ENCODE results near the gene ANKDD1B.
"Not testable (repeated sequence)": the region's sequence is repeated elsewhere in the genome, so short reads cannot be mapped to it uniquely, and the experiment has no call there.

Gene ANKDD1B

DNA sequence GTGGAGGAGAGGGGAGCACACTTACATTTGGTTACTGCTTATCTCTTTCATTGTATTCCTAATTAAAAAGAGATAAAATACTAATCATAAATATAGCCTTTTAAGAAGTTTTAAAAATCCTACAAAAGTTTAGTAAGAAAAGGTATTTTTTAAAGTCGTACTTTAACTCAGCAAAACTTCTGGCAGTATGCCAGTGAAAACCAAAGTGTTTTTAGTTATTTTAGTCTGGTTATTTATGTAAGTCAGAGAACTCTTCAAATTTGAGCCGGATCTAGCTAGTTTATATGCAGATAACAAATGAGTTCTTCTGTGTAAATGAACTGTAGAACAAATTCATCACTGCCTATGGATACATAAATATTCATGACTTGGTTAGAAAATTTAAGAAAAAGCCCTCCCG lies 36.5 kb upstream of the ANKDD1B start:
- Histone ChIP-seq H3K27me3 (replicated peaks; ENCODE audit: insufficient read depth, low read length) (no peaks in the 10 kb centered on the region), H4K20me1 (ENCODE audit: insufficient read depth, low read length) (no peaks in the 10 kb centered on the region), H3K79me2 (ENCODE audit: low read length) (no peaks in the 10 kb centered on the region), H3K36me3 (replicated peaks; ENCODE audit: insufficient read depth, low read length) (no peaks in the 10 kb centered on the region; the same call in 1 of the 2 replicates), H3K4me2 (ENCODE audit: low read depth, low read length) (no peak overlapping the region), H3K9me3 (replicated peaks; ENCODE audit: insufficient read depth, low read length) (no peaks in the 10 kb centered on the region), H2AFZ (ENCODE audit: low read length) (no peak overlapping the region), H3K9me2 (replicated peaks; ENCODE audit: insufficient read depth, low read length) (no peaks in the 10 kb centered on the region), H3K27ac (ENCODE audit: low read length) (no peak overlapping the region), H3K9ac (ENCODE audit: low read length) (no peak overlapping the region), H3K4me1 (ENCODE audit: low read length) (peaks cover 10% of the 10 kb centered on the region), H3K4me3 (ENCODE audit: low read length) (no peak overlapping the region), H3F3A (ENCODE audit: insufficient read depth, low read length) (no peaks in the 10 kb centered on the region)
- no peak for DNase-seq
- no peak for TF ChIP-seq EZH2 (optimal IDR thresholded peaks at IDR 0.05; ENCODE audit: low read depth, low read length)

DNA sequence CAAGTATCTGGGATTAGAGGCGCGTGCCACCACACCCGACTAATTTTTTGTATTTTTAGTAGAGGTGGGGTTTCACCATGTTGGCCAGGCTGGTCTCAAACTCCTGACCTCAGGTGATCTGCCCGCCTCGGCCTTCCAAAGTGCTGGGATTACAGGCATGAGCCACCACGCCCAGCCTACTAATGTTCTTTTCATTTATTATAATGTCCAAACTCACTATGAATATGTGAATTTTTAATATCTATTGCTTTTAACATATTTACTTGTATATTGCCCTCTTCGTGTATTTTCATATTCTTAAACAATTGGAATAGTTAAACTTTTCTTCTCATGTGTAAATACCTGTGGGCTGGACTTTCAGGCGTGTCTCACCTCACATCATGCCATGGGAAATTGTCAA lies 33.0 kb upstream of the ANKDD1B start:
- H3F3A ChIP-seq (ENCODE audit: insufficient read depth, low read length); H3K4me1 ChIP-seq (ENCODE audit: low read length); H3K9me3 ChIP-seq (replicated peaks; ENCODE audit: insufficient read depth, low read length); H4K20me1 ChIP-seq (ENCODE audit: insufficient read depth, low read length); DNase-seq; H3K9me2 ChIP-seq (replicated peaks; ENCODE audit: insufficient read depth, low read length); H3K4me3 ChIP-seq (ENCODE audit: low read length); H3K36me3 ChIP-seq (replicated peaks; ENCODE audit: insufficient read depth, low read length); H2AFZ ChIP-seq (ENCODE audit: low read length); H3K4me2 ChIP-seq (ENCODE audit: low read depth, low read length); H3K9ac ChIP-seq (ENCODE audit: low read length); H3K27me3 ChIP-seq (replicated peaks; ENCODE audit: insufficient read depth, low read length); H3K79me2 ChIP-seq (ENCODE audit: low read length); H3K27ac ChIP-seq (ENCODE audit: low read length): not testable (repeated sequence)

DNA sequence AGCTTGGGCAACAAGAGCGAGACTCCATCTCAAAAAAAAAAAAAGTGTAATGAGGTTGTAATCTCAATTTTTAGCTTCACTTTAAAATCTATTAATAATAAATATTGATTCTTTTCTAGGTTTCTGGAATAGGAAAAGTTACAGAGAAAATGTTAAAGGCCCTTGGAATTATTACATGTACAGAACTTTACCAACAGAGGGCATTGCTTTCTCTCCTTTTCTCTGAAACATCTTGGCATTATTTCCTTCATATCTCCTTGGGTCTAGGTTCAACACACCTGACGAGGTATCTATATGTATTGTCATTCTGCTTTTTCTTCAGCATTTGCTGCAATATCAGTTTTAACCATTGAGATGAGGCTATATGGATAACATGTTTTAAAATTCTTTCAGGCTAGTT lies 26.6 kb upstream of the ANKDD1B start:
- no peak overlapping the region for H3K4me2 ChIP-seq (ENCODE audit: low read depth, low read length)
- no peak for DNase-seq
- no peaks in the 10 kb centered on the region for H3K27me3 ChIP-seq (replicated peaks; ENCODE audit: insufficient read depth, low read length)
- H4K20me1 ChIP-seq (ENCODE audit: insufficient read depth, low read length), result no peaks in the 10 kb centered on the region
- no peaks in the 10 kb centered on the region for H3F3A ChIP-seq (ENCODE audit: insufficient read depth, low read length)
- H2AFZ ChIP-seq (ENCODE audit: low read length), result no peak overlapping the region
- H3K4me3 ChIP-seq (ENCODE audit: low read length), result no peak overlapping the region
- H3K9me2 ChIP-seq (replicated peaks; ENCODE audit: insufficient read depth, low read length), result no peaks in the 10 kb centered on the region
- H3K9ac ChIP-seq (ENCODE audit: low read length), result no peak overlapping the region
- H3K36me3 ChIP-seq (replicated peaks; ENCODE audit: insufficient read depth, low read length), result no peaks in the 10 kb centered on the region
- TF ChIP-seq, protein P1, sequence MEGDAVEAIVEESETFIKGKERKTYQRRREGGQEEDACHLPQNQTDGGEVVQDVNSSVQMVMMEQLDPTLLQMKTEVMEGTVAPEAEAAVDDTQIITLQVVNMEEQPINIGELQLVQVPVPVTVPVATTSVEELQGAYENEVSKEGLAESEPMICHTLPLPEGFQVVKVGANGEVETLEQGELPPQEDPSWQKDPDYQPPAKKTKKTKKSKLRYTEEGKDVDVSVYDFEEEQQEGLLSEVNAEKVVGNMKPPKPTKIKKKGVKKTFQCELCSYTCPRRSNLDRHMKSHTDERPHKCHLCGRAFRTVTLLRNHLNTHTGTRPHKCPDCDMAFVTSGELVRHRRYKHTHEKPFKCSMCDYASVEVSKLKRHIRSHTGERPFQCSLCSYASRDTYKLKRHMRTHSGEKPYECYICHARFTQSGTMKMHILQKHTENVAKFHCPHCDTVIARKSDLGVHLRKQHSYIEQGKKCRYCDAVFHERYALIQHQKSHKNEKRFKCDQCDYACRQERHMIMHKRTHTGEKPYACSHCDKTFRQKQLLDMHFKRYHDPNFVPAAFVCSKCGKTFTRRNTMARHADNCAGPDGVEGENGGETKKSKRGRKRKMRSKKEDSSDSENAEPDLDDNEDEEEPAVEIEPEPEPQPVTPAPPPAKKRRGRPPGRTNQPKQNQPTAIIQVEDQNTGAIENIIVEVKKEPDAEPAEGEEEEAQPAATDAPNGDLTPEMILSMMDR (IDR thresholded peaks at IDR 0.05; ENCODE audit: low read length), result no peak
- TF ChIP-seq EZH2phosphoT487 (IDR thresholded peaks at IDR 0.05; ENCODE audit: low read length) (no peak), EZH2 (optimal IDR thresholded peaks at IDR 0.05; ENCODE audit: low read depth, low read length) (no peak)
- no peaks in the 10 kb centered on the region for H3K4me1 ChIP-seq (ENCODE audit: low read length)
- H3K27ac ChIP-seq (ENCODE audit: low read length), result no peak overlapping the region
- H3K79me2 ChIP-seq (ENCODE audit: low read length), result no peaks in the 10 kb centered on the region
- no peaks in the 10 kb centered on the region for H3K9me3 ChIP-seq (replicated peaks; ENCODE audit: insufficient read depth, low read length)

DNA sequence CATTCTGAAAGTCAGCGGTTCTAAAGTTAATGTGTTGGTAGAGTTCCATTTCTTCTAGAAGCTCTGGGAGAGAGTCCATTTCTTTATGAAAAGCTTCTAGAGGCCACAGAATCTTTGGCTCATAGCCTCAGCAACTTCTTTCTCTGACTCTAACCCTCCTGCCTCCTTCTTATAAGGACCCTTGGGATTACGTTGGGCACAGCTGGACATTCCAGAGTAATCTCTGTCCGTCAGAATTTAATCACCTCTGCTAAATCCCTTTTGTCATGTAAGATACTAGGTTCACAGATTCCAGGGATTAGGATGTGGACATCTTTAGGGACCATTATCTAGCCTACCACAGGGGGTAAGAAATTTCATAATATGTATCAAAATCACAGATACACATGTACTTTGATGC lies 22.6 kb upstream of the ANKDD1B start:
- Histone ChIP-seq H3K27me3 (replicated peaks; ENCODE audit: insufficient read depth, low read length) (no peaks in the 10 kb centered on the region), H3K9me3 (replicated peaks; ENCODE audit: insufficient read depth, low read length) (no peaks in the 10 kb centered on the region), H3K27ac (ENCODE audit: low read length) (no peak overlapping the region), H3K4me1 (ENCODE audit: low read length) (no peaks in the 10 kb centered on the region), H3F3A (ENCODE audit: insufficient read depth, low read length) (no peaks in the 10 kb centered on the region), H2AFZ (ENCODE audit: low read length) (no peak overlapping the region), H3K36me3 (replicated peaks; ENCODE audit: insufficient read depth, low read length) (no peaks in the 10 kb centered on the region), H4K20me1 (ENCODE audit: insufficient read depth, low read length) (no peaks in the 10 kb centered on the region), H3K9me2 (replicated peaks; ENCODE audit: insufficient read depth, low read length) (no peaks in the 10 kb centered on the region), H3K4me2 (ENCODE audit: low read depth, low read length) (no peak overlapping the region), H3K79me2 (ENCODE audit: low read length) (no peaks in the 10 kb centered on the region), H3K9ac (ENCODE audit: low read length) (no peak overlapping the region), H3K4me3 (ENCODE audit: low read length) (no peak overlapping the region)
- TF ChIP-seq, protein P1 (IDR thresholded peaks at IDR 0.05; ENCODE audit: low read length), result no peak
- TF ChIP-seq EZH2 (optimal IDR thresholded peaks at IDR 0.05; ENCODE audit: low read depth, low read length) (no peak), EZH2phosphoT487 (IDR thresholded peaks at IDR 0.05; ENCODE audit: low read length) (no peak)
- DNase-seq, result no peak

Measured in MM.1S (cell line).